Esophagus squamous epithelium (tissue), 4 donors: ENCODE measurements around the gene TMED8.

Experiments
- POLR2A ChIP-seq, 4 donors: fragments of 450-650 bp; IDR thresholded peaks; one replicate each; pipeline ENCODE4 v1.6.1; 2017; ENCODE audit warnings: antibody characterized with exemption in 4 of 4, mild to moderate bottlenecking in 4 of 4, moderate library complexity in 3 of 4
- TF ChIP-seq, protein P1 (sequence below), 6 experiments: fragments of 450-650 bp in 4 of 6; fragments of 200-600 bp in 2 of 6; sonication (generic) in 2 of 6; IDR thresholded peaks; one replicate each; pipeline ENCODE4 v1.5.1; 2016 to 2019; ENCODE audit warnings: antibody characterized with exemption in 6 of 6, mild to moderate bottlenecking in 4 of 6, moderate library complexity in 4 of 6

GRCh38 chr14:77305696-77306095, 71.2 kb downstream of the TMED8 start:
- TF ChIP-seq, protein P1, sequence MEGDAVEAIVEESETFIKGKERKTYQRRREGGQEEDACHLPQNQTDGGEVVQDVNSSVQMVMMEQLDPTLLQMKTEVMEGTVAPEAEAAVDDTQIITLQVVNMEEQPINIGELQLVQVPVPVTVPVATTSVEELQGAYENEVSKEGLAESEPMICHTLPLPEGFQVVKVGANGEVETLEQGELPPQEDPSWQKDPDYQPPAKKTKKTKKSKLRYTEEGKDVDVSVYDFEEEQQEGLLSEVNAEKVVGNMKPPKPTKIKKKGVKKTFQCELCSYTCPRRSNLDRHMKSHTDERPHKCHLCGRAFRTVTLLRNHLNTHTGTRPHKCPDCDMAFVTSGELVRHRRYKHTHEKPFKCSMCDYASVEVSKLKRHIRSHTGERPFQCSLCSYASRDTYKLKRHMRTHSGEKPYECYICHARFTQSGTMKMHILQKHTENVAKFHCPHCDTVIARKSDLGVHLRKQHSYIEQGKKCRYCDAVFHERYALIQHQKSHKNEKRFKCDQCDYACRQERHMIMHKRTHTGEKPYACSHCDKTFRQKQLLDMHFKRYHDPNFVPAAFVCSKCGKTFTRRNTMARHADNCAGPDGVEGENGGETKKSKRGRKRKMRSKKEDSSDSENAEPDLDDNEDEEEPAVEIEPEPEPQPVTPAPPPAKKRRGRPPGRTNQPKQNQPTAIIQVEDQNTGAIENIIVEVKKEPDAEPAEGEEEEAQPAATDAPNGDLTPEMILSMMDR (IDR thresholded peaks at IDR 0.05): no peak
- no peak for TF ChIP-seq POLR2A (IDR thresholded peaks at IDR 0.05)
